Renal pelvis (tissue), 4 donors: Measurements from ENCODE around the gene AATK. TPM values are rescaled to one million over a fixed set of nuclear protein-coding genes. Genes with fewer than 3 reads are reported as not detected.

Experiments used
- DNase-seq: peaks from one replicate; pipeline ENCODE4 v3.0.0-alpha.2; 2013
- polyA plus RNA-seq, 3 donors: library from polyadenylated mRNA; unstranded; fragments of 120-200 nt; gene quantifications; one replicate each; pipeline ENCODE4 v1.2.1, GENCODE V29; 2013; ENCODE audit not compliant: insufficient read length in 3 of 3

Gene AATK
- polyA plus RNA-seq, 3 donors = 5.2 to 6.0 (median 5.8) TPM

DNA sequence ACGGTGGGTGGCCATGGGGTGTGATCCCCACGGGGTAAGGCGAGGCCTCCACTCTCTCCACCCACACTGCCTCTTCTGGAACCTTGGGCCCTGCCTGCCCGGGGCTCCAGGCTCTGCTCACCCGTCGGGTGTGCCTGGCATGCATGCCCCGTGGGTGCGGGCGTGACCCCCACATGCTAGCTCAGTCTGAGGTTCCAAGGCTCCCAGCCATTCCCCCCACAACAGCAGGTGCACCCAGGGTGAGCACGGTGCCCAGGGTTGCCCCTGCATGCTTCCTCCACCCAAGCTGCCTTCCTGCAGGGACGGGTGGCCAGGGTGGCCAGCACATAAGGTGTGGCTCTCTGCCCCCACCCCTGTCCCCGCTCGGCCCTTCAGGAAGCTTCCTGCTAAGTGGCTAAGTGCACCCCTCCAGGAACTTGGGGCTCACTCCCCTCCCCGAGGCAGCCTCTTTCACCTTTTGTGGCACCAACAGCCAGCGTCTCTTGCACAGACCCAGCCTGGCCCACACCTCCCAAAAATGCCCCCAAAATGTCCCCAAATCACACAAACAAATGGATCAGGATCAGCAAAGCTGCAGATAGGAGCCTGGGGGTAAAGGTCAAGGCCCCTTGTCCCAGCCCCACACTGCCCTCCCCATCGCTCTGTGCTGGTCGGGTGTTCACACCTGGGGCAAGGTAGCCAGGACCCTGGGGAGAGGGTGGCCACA, 22.2 kb downstream of the AATK start:
- DNase-seq = no peak

DNA sequence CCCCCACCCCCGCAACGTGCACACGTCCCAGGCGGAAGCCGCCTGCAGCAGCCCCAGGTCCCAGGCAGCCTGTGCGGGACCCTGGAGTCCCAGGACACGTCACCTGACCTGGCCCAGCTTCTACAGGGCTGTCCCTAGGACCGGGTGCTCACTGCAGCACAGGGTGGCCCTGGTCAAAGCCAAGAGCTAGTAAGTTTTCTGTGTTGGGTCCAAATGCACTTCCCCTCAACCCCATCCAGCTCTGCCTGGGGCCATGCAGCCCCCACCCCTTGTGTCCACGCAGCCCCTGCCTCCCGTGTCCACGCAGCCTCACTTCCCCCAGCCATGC, 22.9 kb downstream of the AATK start:
- no peak for DNase-seq

GRCh38 chr17:81142301-81143199, 23.5 kb downstream of the AATK start:
- DNase-seq = peak; percentile 65

DNA sequence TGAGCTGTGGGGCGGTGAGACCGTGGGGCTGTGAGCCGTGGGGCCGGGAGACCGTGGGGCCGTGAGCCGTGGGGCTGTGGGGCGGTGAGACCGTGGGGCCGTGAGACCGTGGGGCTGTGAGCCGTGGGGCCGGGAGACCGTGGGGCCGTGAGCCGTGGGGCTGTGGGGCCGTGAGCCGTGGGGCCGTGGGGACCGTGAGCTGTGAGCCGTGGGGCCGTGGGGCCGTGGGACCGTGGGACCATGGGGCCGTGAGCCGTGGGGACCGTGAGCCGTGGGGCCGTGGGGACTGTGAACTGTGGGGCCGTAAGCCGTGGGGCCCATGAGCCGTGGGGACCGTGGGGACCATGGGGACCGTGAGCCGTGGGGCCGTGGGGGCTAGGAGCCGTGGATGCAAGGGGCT, 25.3 kb downstream of the AATK start:
- no peak for DNase-seq

- DNase-seq = no peak
Measured at GRCh38 chr17:81140018-81140417, 26.0 kb downstream of the AATK start.

GRCh38 chr17:81139428-81139827, 26.6 kb downstream of the AATK start:
- no peak for DNase-seq

DNA sequence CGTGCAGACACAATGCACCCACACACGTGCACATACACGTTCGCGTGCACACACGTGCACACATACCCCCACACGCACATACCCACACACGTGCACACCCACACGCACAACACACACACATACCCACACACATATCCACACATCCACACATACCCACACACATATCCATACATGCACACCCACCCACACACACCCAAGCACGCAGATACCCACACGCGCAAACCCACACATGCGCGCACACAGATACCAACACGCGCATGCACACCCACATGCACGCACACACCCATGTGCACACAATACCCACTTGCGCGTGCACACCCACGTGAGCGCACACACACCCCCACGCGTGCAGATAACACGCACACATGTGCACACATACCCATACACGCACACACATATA, 27.5 kb downstream of the AATK start:
- no peak for DNase-seq

DNA sequence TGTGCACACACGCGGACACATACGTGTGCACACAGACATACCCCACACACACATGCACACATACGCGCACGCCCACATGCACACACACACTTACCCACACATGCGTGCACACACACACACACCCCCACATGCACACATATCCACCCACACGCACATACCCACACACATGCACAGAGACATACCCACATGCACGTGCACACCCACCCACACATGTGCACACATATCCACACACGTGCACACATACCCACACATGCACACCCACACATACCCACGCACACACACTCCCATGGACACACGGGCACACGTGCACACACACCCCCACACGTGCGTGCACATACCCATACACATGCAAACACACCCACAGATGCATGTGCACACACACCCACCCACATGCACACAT, 27.9 kb downstream of the AATK start:
- DNase-seq = no peak

DNA sequence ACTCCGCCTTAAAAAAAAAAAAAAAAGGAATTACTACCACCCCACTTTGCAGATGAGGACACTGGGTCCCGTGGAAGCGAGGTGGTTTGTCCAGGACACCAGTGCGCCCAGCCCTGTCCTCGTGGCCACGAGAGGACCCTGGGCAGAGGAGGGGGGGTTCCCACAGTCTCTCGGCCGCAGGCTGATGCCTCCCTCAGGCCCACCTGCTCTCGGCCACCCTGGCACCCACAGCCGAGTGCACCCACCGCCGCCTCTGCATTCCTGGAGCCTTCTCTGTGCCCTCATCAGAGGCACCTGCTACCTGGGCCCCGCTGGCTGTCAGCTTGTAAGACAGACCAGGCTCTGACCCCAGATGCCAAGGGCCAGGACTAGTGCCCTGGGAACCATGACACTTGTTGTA, 28.8 kb downstream of the AATK start:
- DNase-seq = no peak

DNA sequence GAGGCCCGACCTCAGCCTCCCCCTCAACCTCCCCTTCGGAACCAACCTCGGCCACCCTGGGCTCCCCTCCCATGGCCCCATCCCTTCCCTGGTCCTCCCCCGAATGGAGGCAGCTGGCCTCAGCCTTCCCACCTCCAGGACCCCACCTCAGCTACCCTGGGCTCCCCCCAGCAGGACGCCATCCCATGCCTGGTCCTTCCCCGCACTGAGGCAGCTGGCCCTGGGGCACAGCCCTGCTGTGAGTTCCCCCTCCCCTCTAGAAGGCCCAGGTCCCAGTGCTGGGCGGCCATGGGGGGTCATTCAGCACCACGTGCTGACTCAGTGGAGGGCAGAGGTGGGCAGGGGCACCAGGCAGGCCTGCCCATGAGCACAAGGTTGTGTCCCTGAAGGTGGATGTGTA, 29.7 kb downstream of the AATK start:
- DNase-seq = no peak

- DNase-seq = no peak
Measured at GRCh38 chr17:81135505-81136278, 30.3 kb downstream of the AATK start.

GRCh38 chr17:81134064-81134781, 31.8 kb downstream of the AATK start:
- DNase-seq = no peak

DNA sequence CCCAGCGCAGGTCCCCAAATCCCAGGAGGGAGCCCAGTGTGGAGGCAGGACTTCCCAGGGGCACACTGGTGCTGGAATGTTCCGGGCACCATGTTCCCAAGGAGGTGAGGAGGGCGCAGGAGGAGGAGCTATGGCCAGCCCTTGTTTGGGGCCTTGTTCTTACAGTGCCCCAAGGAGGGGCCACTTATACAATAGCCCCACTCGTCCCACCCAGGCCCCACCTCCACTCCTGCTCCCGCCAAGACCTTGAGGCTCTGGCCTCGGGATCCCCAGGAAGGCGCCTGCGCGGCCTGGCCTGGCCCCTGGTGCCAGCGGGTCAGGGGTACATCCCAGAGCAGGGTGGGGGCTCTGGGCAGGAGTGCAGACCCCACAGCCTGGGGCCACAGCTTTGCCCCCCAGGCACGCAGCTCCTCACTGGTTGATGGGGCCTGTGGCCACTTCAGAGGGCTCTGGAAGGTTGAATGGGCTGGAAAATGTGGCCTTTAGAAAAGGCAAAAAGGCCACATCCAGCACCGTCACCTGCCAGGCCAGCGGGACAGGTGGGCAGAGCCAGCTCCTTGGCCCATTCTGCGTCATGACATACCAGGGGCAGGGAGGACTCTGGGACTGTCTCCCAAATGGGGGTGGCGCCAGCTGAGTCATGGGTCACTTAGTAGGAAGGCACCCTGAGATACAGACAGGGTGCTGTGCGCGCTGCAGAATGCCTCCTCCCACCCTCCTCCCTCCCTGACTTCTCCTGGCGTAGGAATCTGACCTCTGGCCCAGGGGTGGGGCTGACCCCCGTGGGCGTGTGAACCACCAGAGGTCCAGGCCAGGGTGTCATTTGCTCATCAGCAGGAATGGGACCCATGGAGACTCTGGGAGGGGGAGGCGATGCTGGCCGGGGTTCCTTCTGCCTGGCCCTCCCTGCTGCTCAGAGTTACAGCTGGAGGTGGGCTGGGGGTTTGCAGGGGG, 33.0 kb downstream of the AATK start:
- DNase-seq = no peak

DNA sequence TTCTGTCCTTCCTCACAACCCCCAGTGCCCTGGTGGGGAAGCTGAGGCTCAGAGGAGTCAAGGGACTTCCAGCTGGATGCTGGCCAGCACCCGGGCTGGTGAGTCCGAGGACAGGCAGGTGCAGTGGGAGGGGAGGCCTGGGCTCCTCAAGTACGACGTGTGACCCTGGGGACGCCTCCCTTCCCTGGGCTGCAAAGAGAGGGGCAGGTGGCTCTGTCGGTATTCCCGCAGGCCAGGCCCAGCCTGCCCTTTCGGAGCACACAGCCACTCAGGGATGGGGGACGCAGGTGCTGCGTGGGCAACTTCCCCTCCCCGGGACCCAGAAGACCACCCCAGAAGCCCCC, 33.9 kb downstream of the AATK start:
- DNase-seq = no peak

GRCh38 chr17:81131486-81132196, 34.4 kb downstream of the AATK start:
- no peak for DNase-seq

GRCh38 chr17:81130385-81131361, 35.3 kb downstream of the AATK start:
- DNase-seq = no peak

GRCh38 chr17:81129711-81130367, 36.2 kb downstream of the AATK start:
- DNase-seq = no peak

- no peak for DNase-seq
Measured at GRCh38 chr17:81129289-81129688, 36.7 kb downstream of the AATK start.
